ENCODE measurements around the gene ZNF135. TPM values are rescaled to one million over a fixed set of nuclear protein-coding genes. Genes with fewer than 3 reads are reported as not detected.

ZNF135 gene
- total RNA-seq, 6 experiments from 2014 or later, result 0.12 to 0.71 (median 0.32) TPM

DNA sequence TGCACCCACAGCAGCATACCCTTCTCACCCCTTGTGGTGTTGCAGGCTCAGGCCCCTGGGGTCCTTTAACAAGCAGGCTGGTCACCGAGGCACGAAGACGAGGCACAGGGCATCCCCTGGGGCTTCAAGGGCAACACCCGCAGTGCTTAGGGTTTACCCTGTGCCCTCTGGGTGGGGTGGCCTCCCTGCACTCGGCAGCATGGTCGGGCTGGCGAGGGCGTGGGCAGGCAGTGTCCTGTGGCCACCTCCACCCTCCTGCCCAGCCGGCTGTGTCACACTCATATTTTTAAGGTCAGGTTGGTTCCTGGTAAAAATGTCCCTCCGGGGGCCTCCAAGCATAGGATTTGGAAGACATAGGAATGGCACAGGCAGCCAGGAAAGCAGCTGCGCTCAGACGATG is 11.4 kb upstream of the ZNF135 start:
- no peaks in the 10 kb centered on the region for H3K9me3 ChIP-seq
- ATAC-seq (no peak), DNase-seq (peak in 1 of 3 donors; percentile 35)
- H3K36me3 ChIP-seq, result no peaks in the 10 kb centered on the region
- no peak overlapping the region for H3K4me3 ChIP-seq
- no peaks in the 10 kb centered on the region for H3K4me1 ChIP-seq
- no peak overlapping the region for H3K27ac ChIP-seq
- H3K27me3 ChIP-seq, result no peaks in the 10 kb centered on the region
- TF ChIP-seq, protein P1, sequence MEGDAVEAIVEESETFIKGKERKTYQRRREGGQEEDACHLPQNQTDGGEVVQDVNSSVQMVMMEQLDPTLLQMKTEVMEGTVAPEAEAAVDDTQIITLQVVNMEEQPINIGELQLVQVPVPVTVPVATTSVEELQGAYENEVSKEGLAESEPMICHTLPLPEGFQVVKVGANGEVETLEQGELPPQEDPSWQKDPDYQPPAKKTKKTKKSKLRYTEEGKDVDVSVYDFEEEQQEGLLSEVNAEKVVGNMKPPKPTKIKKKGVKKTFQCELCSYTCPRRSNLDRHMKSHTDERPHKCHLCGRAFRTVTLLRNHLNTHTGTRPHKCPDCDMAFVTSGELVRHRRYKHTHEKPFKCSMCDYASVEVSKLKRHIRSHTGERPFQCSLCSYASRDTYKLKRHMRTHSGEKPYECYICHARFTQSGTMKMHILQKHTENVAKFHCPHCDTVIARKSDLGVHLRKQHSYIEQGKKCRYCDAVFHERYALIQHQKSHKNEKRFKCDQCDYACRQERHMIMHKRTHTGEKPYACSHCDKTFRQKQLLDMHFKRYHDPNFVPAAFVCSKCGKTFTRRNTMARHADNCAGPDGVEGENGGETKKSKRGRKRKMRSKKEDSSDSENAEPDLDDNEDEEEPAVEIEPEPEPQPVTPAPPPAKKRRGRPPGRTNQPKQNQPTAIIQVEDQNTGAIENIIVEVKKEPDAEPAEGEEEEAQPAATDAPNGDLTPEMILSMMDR (IDR thresholded peaks at IDR 0.05), result no peak
- no peak for TF ChIP-seq POLR2A (IDR thresholded peaks at IDR 0.05)
- intact Hi-C loops (cut with DNase I), result no loop called here
- 71% methylated on average over 3 of the region's 12 CpGs for WGBS (ENCODE audit: insufficient coverage, low coverage, low lambda C conversion rate, missing lambda C conversion rate)

DNA sequence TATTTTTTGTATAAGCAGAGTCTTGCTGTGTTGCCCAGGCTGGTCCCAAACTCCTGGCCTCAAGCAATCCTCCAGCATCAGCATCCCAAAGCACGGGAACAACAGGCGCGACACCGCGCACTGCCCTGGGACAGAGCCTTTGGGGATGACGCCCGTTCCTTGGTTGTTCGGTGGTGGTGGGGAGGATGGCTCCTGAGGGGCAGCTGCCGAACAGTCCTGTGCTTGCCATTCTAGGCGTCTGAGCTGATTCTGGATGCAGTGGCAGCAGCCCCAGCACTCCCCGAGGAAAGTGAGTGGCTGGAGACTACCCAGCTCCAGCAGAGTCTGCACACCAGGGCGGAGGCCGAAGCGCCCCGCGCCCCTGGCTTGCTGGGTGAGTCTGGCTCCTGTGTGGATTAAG is 6.8 kb upstream of the ZNF135 start:
- Histone ChIP-seq H3K4me1 (no peaks in the 10 kb centered on the region), H3K36me3 (no peaks in the 10 kb centered on the region), H3K4me3 (no peak overlapping the region), H3K9me3 (no peaks in the 10 kb centered on the region), H3K27ac (no peak overlapping the region), H3K27me3 (no peaks in the 10 kb centered on the region)
- WGBS (ENCODE audit: insufficient coverage, low coverage, low lambda C conversion rate, missing lambda C conversion rate), result 77% methylated on average over 7 of the region's 16 CpGs
- TF ChIP-seq POLR2A (IDR thresholded peaks at IDR 0.05), result no peak
- TF ChIP-seq, protein P1 (IDR thresholded peaks at IDR 0.05), result no peak
- DNase-seq, result no peak
- ATAC-seq, result no peak
- intact Hi-C loops (cut with DNase I), result no loop called here

GRCh38 chr19:58053480-58054156 is 5.5 kb upstream of the ZNF135 start:
- Histone ChIP-seq H3K4me1 (no peaks in the 10 kb centered on the region), H3K27ac (no peak overlapping the region), H3K9me3 (no peaks in the 10 kb centered on the region), H3K27me3 (no peaks in the 10 kb centered on the region), H3K4me3 (no peak overlapping the region), H3K36me3 (no peaks in the 10 kb centered on the region)
- DNase-seq (no peak), ATAC-seq (no peak)
- no CpG with 5 or more reads among the region's 30 CpGs for WGBS (ENCODE audit: insufficient coverage, low coverage, low lambda C conversion rate, missing lambda C conversion rate)
- TF ChIP-seq, protein P1 (IDR thresholded peaks at IDR 0.05), result no peak
- no peak for TF ChIP-seq POLR2A (IDR thresholded peaks at IDR 0.05)
- intact Hi-C loops (cut with DNase I), result no loop called here

- peak overlapping the region in 2 of 3 donors; percentile 13 to 19 for H3K4me3 ChIP-seq
- no peaks in the 10 kb centered on the region for H3K4me1 ChIP-seq
- H3K36me3 ChIP-seq, result no peaks in the 10 kb centered on the region
- no peaks in the 10 kb centered on the region for H3K9me3 ChIP-seq
- H3K27ac ChIP-seq, result peak overlapping the region in 2 of 3 donors; percentile 19 to 21
- H3K27me3 ChIP-seq, result no peaks in the 10 kb centered on the region
- intact Hi-C loops (cut with DNase I), result no loop called here
- 8% methylated on average over 30 of the region's 37 CpGs for WGBS (ENCODE audit: insufficient coverage, low coverage, low lambda C conversion rate, missing lambda C conversion rate)
- DNase-seq (no peak), ATAC-seq (peak in 2 of 4 donors; percentile 21 to 29)
- TF ChIP-seq POLR2A (IDR thresholded peaks at IDR 0.05), result no peak
- TF ChIP-seq, protein P1 (IDR thresholded peaks at IDR 0.05), result peak in 1 of 4 donors; percentile 8
These were observed 3.9 kb upstream of the ZNF135 start for GRCh38 chr19:58054901-58055874.

Data from right lobe of liver (tissue), 6 donors.